ENCODE data around the gene ZFAND3. TPM values are rescaled to one million over a fixed set of nuclear protein-coding genes. Genes with fewer than 3 reads are reported as not detected.

Gene ZFAND3
- polyA plus RNA-seq, 1 donor (not counting 4 experiments of a cell fraction or from before 2014, with no cell fraction given), result 19.6 TPM

DNA sequence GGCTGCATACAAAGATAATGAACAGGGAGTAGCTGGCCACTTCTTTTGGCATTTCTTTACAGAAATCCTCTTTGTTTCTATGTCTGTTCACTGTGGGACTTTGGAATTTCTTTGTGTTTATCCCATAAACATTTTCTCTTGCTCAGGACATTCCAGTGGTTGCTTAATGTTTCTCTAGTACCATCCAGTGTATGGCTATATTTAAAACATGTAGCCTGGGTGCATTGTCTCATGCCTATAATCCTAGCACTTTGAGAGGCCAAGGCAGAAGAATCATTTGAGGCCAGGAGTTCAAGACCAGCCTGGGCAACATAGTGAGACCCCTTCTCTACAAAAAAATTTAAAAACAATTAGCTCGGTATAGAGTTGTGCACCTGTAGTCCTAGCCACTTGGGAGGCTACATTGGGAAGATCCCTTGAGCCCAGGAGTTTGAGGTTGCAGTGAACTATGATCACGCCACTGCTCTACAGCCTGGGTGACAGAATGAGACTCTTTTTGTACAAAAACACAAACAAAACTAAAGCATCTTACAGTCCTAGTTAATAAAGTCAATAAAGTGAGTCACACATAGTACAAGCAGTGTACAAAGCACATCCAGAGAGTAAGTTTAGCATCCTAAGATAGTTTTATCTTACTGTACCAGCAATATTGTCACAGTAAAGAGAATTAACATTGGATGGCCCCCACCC, 63.3 kb downstream of the ZFAND3 start:
- no peak for FAIRE-seq

DNA sequence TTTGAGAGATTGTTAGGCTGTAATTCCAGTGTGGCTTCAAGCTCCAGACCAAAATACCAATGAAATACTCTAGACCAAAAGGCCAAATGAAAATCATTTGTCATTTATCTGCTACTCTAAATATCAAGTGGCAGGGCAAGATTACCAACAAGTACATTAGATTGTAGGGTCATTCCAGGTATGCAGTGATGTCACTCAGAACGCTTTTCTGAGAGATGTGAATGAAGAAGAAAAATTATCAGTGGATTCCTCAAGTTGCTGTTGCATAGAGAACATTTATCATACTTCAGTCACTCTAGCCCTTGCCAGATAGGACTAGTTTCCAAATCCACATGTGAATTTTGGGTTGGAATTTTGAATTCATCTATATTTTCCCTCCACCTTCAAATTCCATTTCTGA, 65.0 kb downstream of the ZFAND3 start:
- Histone ChIP-seq H3K4me1 (ENCODE audit: control insufficient read depth, extremely low read depth, insufficient read depth, low read length) (peaks cover 16% of the 10 kb centered on the region), H3K9ac (ENCODE audit: control insufficient read depth, extremely low read depth, insufficient read depth, low read length) (no peak overlapping the region), H3K79me2 (ENCODE audit: control insufficient read depth, insufficient read depth, low read length) (peaks cover 75% of the 10 kb centered on the region), H2AFZ (ENCODE audit: control insufficient read depth, low read length) (no peak overlapping the region), H3K4me3 (ENCODE audit: control insufficient read depth in 2 of 3, extremely low read depth in 1 of 3, insufficient read depth in 2 of 3, low read depth in 1 of 3, low read length in 3 of 3) (no peak overlapping the region), H3K4me2 (ENCODE audit: control insufficient read depth, extremely low read depth, insufficient read depth, low read depth, low read length) (no peak overlapping the region), H3K9me1 (ENCODE audit: control insufficient read depth, extremely low read depth, insufficient read depth, low read length) (no peaks in the 10 kb centered on the region), H3K36me3 (ENCODE audit: control insufficient read depth in 2 of 2, extremely low read depth in 1 of 2, insufficient read depth in 2 of 2, low read length in 2 of 2) (no peaks in the 10 kb centered on the region), H3K27me3 (ENCODE audit: control insufficient read depth, extremely low read depth, insufficient read depth, low read length) (no peaks in the 10 kb centered on the region), H4K20me1 (ENCODE audit: control insufficient read depth, extremely low read depth, insufficient read depth, low read length) (peaks cover 21% of the 10 kb centered on the region), H3K9me3 (ENCODE audit: control insufficient read depth, low read depth, low read length) (no peaks in the 10 kb centered on the region), H3K27ac (ENCODE audit: control insufficient read depth, insufficient read depth, low read length) (no peak overlapping the region)
- FAIRE-seq (no peak), DNase-seq (ENCODE audit: low read depth, low spot score) (no peak)
- dilution Hi-C loops (cut with MboI; ENCODE audit: extremely low pct_ligation_motif_present, low sequenced_read_pairs), result no loop called here
- TF ChIP-seq, protein P1, sequence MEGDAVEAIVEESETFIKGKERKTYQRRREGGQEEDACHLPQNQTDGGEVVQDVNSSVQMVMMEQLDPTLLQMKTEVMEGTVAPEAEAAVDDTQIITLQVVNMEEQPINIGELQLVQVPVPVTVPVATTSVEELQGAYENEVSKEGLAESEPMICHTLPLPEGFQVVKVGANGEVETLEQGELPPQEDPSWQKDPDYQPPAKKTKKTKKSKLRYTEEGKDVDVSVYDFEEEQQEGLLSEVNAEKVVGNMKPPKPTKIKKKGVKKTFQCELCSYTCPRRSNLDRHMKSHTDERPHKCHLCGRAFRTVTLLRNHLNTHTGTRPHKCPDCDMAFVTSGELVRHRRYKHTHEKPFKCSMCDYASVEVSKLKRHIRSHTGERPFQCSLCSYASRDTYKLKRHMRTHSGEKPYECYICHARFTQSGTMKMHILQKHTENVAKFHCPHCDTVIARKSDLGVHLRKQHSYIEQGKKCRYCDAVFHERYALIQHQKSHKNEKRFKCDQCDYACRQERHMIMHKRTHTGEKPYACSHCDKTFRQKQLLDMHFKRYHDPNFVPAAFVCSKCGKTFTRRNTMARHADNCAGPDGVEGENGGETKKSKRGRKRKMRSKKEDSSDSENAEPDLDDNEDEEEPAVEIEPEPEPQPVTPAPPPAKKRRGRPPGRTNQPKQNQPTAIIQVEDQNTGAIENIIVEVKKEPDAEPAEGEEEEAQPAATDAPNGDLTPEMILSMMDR (optimal IDR thresholded peaks at IDR 0.05 in 1 of 3, IDR thresholded peaks at IDR 0.05 in 1 of 3, conservative IDR thresholded peaks at IDR 0.05 in 1 of 3; ENCODE audit: extremely low read depth in 1 of 3, insufficient read depth in 2 of 3, low read length in 3 of 3), result no peak
- TF ChIP-seq EZH2 (IDR thresholded peaks at IDR 0.05; ENCODE audit: low read length), result no peak

More for the DNA sequence above, 63.3 kb downstream of the ZFAND3 start:
- Histone ChIP-seq H3K4me1 (ENCODE audit: control insufficient read depth, extremely low read depth, insufficient read depth, low read length) (no peaks in the 10 kb centered on the region), H3K36me3 (ENCODE audit: control insufficient read depth in 2 of 2, extremely low read depth in 1 of 2, insufficient read depth in 2 of 2, low read length in 2 of 2) (no peaks in the 10 kb centered on the region), H3K79me2 (ENCODE audit: control insufficient read depth, insufficient read depth, low read length) (peaks cover 84% of the 10 kb centered on the region), H3K4me3 (ENCODE audit: control insufficient read depth in 2 of 3, extremely low read depth in 1 of 3, insufficient read depth in 2 of 3, low read depth in 1 of 3, low read length in 3 of 3) (no peak overlapping the region), H3K9ac (ENCODE audit: control insufficient read depth, extremely low read depth, insufficient read depth, low read length) (no peak overlapping the region), H3K9me1 (ENCODE audit: control insufficient read depth, extremely low read depth, insufficient read depth, low read length) (no peaks in the 10 kb centered on the region), H3K27me3 (ENCODE audit: control insufficient read depth, extremely low read depth, insufficient read depth, low read length) (no peaks in the 10 kb centered on the region), H3K9me3 (ENCODE audit: control insufficient read depth, low read depth, low read length) (no peaks in the 10 kb centered on the region), H3K4me2 (ENCODE audit: control insufficient read depth, extremely low read depth, insufficient read depth, low read depth, low read length) (no peak overlapping the region), H3K27ac (ENCODE audit: control insufficient read depth, insufficient read depth, low read length) (no peak overlapping the region), H2AFZ (ENCODE audit: control insufficient read depth, low read length) (no peak overlapping the region), H4K20me1 (ENCODE audit: control insufficient read depth, extremely low read depth, insufficient read depth, low read length) (peaks cover 22% of the 10 kb centered on the region)
- dilution Hi-C loops (cut with MboI; ENCODE audit: extremely low pct_ligation_motif_present, low sequenced_read_pairs), result no loop called here
- TF ChIP-seq EZH2 (IDR thresholded peaks at IDR 0.05; ENCODE audit: low read length), result no peak
- TF ChIP-seq, protein P1 (optimal IDR thresholded peaks at IDR 0.05 in 1 of 3, IDR thresholded peaks at IDR 0.05 in 1 of 3, conservative IDR thresholded peaks at IDR 0.05 in 1 of 3; ENCODE audit: extremely low read depth in 1 of 3, insufficient read depth in 2 of 3, low read length in 3 of 3), result no peak
- no peak for DNase-seq (ENCODE audit: low read depth, low spot score)

Data from keratinocyte (primary cell).